Spleen (tissue), 7 donors: ENCODE measurements around the gene KAT8.
A peak's percentile ranks its signal among the peaks of the same experiment; 100 is the strongest.

ENCODE experiments used
- POLR2A ChIP-seq, 3 donors: fragments of 450-650 bp; IDR thresholded peaks; one replicate each; pipeline ENCODE4 v1.5.1; 2017; ENCODE audit warnings: antibody characterized with exemption in 3 of 3, mild to moderate bottlenecking in 1 of 3
- POLR2AphosphoS5 ChIP-seq, 3 donors: sonication (generic); formaldehyde crosslinking; IDR thresholded peaks; one replicate each; pipeline ENCODE4 v1.5.1; 2017; ENCODE audit warnings: antibody characterized with exemption in 3 of 3
- TF ChIP-seq, protein P1 (sequence below), 11 experiments: fragments of 200-600 bp in 7 of 11; fragments of 450-650 bp in 4 of 11; sonication (generic) in 4 of 11; IDR thresholded peaks in 8 of 11; conservative IDR thresholded peaks in 3 of 11; 1 replicate in 7 of 11; 2 replicates in 4 of 11; pipeline versions ENCODE4 v1.4.0 to v1.8.0; 2016 to 2021; ENCODE audit warnings: antibody characterized with exemption in 11 of 11, inconsistent platforms in 4 of 11, mild to moderate bottlenecking in 1 of 11
- donor health status: DM: no; HTN: no; CAD: no; lungs with moderate emphysema.
- donor health status: DM: no; HTN: no; CAD: no.
- donor health status: DM: no; HTN: no; CAD: no.

DNA sequence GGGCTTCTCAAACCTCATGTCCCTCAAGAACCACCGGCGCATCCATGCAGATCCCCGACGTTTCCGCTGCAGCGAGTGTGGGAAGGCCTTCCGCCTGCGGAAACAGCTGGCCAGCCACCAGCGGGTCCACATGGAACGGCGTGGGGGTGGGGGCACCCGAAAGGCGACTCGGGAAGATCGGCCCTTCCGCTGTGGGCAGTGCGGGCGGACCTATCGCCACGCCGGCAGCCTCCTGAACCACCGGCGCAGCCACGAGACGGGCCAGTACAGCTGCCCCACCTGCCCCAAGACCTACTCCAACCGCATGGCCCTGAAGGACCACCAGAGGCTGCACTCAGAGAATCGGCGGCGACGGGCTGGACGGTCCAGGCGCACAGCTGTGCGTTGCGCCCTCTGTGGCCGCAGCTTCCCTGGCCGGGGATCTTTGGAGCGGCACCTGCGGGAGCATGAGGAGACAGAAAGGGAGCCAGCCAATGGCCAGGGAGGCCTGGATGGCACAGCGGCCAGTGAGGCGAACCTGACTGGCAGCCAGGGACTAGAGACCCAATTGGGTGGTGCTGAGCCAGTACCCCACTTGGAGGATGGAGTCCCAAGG is 37.3 kb upstream of the KAT8 start:
- TF ChIP-seq, protein P1, sequence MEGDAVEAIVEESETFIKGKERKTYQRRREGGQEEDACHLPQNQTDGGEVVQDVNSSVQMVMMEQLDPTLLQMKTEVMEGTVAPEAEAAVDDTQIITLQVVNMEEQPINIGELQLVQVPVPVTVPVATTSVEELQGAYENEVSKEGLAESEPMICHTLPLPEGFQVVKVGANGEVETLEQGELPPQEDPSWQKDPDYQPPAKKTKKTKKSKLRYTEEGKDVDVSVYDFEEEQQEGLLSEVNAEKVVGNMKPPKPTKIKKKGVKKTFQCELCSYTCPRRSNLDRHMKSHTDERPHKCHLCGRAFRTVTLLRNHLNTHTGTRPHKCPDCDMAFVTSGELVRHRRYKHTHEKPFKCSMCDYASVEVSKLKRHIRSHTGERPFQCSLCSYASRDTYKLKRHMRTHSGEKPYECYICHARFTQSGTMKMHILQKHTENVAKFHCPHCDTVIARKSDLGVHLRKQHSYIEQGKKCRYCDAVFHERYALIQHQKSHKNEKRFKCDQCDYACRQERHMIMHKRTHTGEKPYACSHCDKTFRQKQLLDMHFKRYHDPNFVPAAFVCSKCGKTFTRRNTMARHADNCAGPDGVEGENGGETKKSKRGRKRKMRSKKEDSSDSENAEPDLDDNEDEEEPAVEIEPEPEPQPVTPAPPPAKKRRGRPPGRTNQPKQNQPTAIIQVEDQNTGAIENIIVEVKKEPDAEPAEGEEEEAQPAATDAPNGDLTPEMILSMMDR (IDR thresholded peaks at IDR 0.05 in 8 of 11, conservative IDR thresholded peaks at IDR 0.05 in 3 of 11), result no peak
- no peak for TF ChIP-seq POLR2A (IDR thresholded peaks at IDR 0.05)
- peak in 1 of 3 donors; percentile 61 for TF ChIP-seq POLR2AphosphoS5 (IDR thresholded peaks at IDR 0.05)
